HG03280 (cell line): ENCODE measurements around the gene ATP6V1G3.
"Not testable (repeated sequence)": the region's sequence is repeated elsewhere in the genome, so short reads cannot be mapped to it uniquely, and the experiment has no call there.

ENCODE experiments used
- ATAC-seq: cut with Tn5 transposase; IDR thresholded peaks from one replicate; pipeline ENCODE4 v1.9.1; 2021; ENCODE audit warnings: mild to moderate bottlenecking, moderate library complexity; ENCODE audit not compliant: unreplicated experiment

The ATP6V1G3 gene

GRCh38 chr1:198498103-198498385, 42.4 kb downstream of the ATP6V1G3 start:
- ATAC-seq: no peak

- no peak for ATAC-seq
Measured at GRCh38 chr1:198497326-198498102, 43.0 kb downstream of the ATP6V1G3 start.

- ATAC-seq: no peak
Measured at GRCh38 chr1:198496216-198497143, 44.0 kb downstream of the ATP6V1G3 start.

GRCh38 chr1:198495631-198496030, 44.8 kb downstream of the ATP6V1G3 start:
- no peak for ATAC-seq

GRCh38 chr1:198494658-198495103, 45.8 kb downstream of the ATP6V1G3 start:
- no peak for ATAC-seq

GRCh38 chr1:198494139-198494538, 46.3 kb downstream of the ATP6V1G3 start:
- no peak for ATAC-seq

GRCh38 chr1:198493329-198493728, 47.2 kb downstream of the ATP6V1G3 start:
- ATAC-seq: no peak

- ATAC-seq: no peak
Measured at GRCh38 chr1:198492872-198493271, 47.6 kb downstream of the ATP6V1G3 start.

GRCh38 chr1:198491596-198491995, 48.9 kb downstream of the ATP6V1G3 start:
- ATAC-seq: no peak

- ATAC-seq: no peak
Measured at GRCh38 chr1:198491028-198491427, 49.5 kb downstream of the ATP6V1G3 start.

GRCh38 chr1:198490224-198490623, 50.3 kb downstream of the ATP6V1G3 start:
- no peak for ATAC-seq

GRCh38 chr1:198486903-198487302, 53.6 kb downstream of the ATP6V1G3 start:
- no peak for ATAC-seq

GRCh38 chr1:198483645-198484044, 56.8 kb downstream of the ATP6V1G3 start:
- no peak for ATAC-seq

- no peak for ATAC-seq
Measured at GRCh38 chr1:198483006-198483405, 57.5 kb downstream of the ATP6V1G3 start.

- no peak for ATAC-seq
Measured at GRCh38 chr1:198481661-198482060, 58.8 kb downstream of the ATP6V1G3 start.

- ATAC-seq: no peak
Measured at GRCh38 chr1:198480876-198481275, 59.6 kb downstream of the ATP6V1G3 start.

- not testable (repeated sequence) for ATAC-seq
Measured at GRCh38 chr1:198477354-198477753, 63.1 kb downstream of the ATP6V1G3 start.
